Medulla oblongata (tissue), 1 donor: ENCODE results near the gene KDM4B.

Experiments
- DNase-seq: peaks from one replicate; pipeline ENCODE4 v3.0.0-alpha.2; 2015; ENCODE audit errors: extremely low spot score

The KDM4B gene

GRCh38 chr19:5120833-5121232, 151.9 kb downstream of the KDM4B start:
- DNase-seq: no peak

DNA sequence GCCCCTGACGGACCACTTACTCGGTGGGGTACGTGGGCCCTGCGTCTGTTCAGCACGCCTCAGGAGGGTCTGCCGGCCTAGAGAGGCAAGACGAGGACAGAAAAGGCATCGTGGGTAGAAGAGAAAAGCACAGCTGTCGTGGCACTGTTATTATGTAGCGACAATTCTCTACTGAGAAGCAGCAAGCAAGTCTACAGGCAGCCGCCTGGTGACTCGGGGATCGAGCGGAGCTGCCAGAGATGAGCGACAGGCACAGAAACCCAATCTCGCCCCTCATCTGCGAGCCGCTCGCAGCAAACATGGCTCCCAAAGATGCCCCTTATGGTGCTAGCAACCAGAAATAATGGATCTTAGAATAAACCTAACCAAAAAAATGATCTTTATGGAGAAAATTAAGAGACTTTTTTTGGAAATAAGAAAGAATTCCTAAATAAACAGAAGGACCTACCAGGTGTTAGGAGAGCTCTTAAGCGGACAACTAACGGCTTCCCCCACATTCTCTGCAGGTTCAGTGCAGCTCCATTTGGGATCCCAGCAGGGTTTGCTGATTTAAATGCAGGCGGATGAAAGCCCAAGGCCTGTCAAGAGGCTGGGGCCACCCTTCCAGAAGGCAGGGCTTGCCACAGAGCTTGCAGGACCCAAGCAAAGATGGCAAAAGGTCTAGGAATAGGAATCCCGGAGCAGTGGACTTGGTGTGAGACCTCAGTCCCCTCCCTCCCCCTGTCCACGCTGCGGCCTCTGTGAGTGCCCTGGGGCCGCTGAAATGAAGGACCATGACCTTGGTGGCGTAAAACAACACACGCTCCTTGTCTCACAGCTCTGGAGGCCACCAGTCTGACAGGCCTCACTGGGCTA, 152.6 kb downstream of the KDM4B start:
- no peak for DNase-seq

DNA sequence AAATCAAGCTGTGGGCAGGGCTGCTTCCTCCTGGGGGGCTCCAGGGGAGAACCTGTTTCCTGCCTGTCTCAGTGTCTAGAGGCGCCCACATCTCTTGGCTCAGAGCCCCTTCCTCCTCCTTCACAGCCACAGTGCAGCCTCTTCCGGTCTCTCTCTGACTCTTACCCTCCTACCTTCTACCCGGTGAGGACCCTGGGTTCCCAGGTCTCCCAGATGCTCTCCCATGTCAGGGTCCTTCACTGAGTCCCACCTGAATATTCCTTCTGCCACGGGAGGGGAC, 153.1 kb downstream of the KDM4B start:
- no peak for DNase-seq

- no peak for DNase-seq
Observed at GRCh38 chr19:5122671-5123409, 153.9 kb downstream of the KDM4B start.

DNA sequence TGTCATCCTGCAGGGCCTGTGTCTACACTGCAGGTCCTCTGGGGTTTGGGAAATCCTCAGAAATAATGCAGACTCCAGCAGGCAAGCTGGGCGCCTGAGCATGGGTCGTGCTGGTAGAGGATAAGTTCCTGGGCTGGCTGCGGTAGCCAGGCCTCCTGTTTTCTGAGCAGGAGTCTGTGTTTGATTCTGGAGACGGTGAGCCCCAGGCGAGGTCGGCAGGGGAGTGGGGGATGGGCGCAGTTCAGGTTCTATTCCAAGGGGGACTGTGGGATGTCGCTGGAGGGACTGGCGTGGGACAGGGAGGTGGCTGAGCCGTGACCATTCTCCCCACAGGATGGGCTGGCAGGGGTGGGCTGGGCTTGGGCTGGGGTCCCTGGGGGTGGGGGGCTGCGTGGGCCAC, 154.7 kb downstream of the KDM4B start:
- DNase-seq: no peak

DNA sequence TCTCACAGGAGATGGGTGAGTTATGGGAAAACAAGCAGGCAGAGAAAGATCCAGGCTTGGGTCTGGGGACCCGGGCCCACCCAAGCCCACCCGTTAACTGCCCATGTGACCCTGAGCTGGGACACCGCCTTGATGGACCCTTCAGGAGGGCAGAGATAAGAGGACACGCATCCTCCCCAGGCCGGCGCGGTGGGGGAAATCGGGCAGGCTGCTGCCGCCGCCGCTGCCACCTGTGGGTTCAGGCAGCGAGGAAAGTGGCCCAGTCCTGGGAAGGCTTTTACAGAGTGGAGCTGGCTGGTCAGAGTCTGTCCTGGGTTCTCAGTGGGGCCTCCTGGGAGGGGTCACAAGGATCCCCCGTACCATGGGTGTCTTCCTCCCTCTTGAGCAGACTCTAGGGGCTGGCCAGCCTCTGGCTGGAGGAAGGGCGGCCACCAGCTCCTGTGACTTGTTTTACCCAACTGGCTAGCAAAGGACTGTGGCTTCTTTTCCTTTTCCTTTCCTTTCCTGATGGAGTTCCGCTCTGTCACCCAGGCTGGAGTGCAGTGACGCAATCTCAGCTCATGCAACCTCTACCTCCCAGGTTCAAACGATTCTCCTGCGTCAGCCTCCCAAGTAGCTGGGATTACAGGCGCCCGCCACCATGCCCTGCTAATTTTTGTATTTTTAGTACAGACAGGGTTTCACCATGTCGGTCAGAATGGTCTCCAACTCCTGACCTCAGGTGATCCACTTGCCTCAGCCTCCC, 155.4 kb downstream of the KDM4B start:
- no peak for DNase-seq

DNA sequence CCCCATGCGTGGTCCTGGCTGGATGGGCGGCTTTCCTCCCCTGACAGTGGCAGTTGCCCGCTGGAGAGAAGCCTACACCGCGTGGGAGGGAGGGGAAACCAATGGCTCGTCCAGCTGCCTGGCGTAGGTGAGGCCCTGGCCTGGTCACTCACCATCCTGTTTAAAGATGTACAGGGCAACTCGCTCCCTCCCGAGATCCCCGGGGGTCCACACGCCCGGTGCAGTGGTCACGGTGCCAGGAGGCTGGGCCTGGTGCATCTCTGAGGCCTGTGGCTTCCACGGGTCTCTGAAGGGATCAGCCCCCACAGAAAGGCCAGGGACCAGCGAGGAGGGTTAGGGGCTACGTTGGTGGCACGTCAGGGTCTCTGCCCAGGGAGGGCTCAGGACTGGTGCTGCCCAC, 156.5 kb downstream of the KDM4B start:
- DNase-seq: no peak

DNA sequence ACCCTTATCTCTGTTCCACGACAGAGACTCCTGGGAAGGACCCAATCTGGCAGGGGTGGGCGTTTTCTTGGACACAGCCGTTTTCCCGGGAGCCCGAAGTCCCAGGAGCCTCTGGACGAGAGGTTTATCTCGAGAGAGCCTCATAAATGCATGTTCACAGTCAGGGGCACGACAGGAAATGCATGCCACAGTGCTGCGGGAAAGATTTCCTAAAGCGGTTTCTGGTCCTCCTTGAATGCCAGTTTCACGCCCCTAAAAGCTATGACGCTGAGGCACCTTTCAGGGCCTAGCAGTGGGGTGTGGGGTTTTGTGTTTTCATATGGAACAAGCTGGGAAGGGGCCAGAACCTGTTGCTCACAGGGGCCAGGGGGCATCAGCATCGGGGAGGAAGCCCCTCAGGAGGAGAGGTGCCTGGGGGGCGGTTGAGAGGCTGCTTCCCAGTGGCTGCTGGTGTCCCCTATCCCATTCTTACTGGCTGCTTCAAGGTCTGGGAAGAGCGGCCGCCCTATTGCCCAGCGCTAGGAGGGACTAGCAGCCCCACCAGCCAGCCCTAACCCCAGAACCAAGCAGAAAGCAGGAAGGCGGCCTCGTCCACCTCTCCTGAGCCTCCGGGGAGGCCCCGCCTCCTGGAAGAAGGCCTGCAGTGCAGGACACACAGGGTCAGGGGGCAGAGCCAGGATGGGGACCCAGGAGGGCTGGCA, 157.0 kb downstream of the KDM4B start:
- no peak for DNase-seq

DNA sequence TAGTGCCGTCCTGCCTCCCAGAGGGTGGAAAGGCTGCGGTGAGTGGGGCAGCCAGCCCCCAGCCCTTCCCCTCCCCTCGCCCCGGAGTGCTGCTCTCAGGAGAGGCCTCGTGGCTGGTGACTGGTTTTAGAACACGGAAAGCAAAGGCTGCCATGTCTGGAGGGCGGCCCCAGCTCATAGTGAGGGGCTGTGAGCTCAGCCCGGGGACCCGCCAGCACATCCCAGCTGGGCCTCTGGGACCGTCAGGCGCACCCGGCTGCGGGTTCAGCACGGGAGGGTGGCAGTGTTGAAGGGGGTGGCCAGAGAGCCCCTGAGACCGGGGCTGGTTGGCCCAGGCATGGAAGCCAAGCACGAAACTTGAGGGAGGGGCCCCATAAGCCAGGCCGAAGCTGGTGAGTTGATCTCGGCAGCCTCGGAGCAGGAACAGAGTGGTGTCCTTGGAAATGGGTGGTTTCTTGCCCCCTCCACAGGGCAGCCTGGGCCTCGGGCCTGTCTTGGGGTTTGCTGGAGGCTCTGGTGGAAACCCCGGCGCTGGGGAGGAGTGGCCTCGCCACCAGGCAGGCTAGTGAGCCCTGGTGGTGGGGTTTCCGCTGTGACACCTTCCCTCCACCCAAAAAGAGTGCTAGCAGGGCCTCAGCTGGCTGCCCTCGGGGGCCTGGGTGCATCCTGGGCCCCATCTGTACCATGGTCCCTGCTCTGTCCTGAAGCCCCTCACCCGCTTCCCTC, 157.7 kb downstream of the KDM4B start:
- DNase-seq: no peak

DNA sequence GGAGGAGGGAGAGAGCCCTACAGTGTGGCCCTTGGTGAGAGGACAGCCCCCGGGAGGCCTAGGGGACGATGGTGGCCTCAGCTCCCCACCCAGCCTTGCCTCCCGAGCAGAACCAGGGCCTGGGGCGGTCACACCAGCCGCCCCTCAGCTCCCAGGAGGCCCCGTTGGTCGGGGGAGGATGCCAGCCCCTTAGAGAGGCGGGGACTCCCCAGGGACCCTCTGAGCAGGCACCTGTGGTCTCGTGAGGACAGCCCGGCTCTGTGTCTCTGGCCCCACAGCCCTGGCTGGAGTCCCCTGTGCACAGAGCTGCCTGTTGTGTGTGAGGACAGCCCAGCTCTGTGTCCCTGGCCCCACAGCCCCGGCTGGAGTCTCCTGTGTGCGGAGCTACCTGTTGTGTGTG, 158.8 kb downstream of the KDM4B start:
- no peak for DNase-seq

DNA sequence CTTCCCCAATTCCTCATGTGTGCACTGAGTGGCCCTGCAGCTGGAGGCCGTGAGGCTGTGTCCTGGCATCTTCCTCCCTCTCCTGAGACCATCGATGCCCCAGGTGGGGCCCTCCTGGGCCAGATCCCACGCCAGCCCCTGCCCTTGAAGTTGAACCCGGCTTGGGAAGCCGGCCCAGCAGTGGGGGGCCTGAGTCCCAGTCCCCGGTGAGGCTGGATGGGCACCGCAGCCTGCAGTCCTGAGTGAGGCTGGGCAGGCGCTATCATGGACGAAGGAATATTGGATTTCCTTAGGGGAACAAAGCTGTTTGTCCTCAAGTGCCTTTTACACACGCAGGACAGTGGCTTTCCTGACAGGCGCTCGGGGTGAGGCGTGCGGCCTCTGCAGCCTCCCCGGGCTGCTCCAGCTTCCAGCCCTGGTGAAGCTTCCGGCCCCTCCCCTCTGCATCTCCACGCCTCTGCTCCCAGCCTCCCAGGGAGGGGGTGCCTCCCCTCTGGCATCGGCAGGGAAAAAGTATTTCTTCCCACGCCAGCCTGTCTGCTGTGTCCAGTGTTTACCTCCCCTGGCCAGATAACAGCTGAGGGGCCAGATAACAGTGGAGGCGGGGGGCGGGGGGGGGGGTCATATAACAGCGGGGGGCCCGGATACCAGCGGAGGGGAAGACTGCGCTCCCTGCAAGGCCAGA, 159.5 kb downstream of the KDM4B start:
- no peak for DNase-seq

GRCh38 chr19:5128936-5129389, 160.1 kb downstream of the KDM4B start:
- DNase-seq: no peak

DNA sequence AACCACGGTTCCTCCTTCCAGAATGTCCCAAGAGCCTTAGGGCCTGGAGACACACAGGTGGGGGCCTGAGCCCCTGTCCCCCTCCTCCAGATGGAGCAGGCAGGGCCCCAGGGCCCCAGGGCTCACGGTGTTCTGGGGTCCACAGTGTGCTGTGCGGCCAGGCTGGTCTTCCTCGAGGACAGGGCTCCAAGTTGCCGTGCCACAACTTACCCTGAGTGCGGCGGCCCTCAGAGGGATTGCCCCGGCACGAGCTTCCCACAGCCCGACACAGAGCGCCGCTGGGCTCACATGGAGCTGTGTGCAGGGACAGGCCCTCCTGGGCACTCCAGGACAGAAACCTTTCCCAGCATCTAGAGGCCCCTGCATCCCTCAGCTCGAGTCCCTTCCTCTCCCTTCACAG, 160.8 kb downstream of the KDM4B start:
- DNase-seq: no peak

GRCh38 chr19:5130371-5131030, 161.6 kb downstream of the KDM4B start:
- DNase-seq: no peak

DNA sequence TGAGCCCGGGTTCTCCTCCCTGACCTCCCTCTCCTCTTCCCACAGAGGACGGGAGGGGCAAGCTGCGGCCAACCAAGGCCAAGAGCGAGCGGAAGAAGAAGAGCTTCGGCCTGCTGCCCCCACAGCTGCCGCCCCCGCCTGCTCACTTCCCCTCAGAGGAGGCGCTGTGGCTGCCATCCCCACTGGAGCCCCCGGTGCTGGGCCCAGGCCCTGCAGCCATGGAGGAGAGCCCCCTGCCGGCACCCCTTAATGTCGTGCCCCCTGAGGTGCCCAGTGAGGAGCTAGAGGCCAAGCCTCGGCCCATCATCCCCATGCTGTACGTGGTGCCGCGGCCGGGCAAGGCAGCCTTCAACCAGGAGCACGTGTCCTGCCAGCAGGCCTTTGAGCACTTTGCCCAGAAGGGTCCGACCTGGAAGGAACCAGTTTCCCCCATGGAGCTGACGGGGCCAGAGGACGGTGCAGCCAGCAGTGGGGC, 162.2 kb downstream of the KDM4B start:
- DNase-seq: no peak

DNA sequence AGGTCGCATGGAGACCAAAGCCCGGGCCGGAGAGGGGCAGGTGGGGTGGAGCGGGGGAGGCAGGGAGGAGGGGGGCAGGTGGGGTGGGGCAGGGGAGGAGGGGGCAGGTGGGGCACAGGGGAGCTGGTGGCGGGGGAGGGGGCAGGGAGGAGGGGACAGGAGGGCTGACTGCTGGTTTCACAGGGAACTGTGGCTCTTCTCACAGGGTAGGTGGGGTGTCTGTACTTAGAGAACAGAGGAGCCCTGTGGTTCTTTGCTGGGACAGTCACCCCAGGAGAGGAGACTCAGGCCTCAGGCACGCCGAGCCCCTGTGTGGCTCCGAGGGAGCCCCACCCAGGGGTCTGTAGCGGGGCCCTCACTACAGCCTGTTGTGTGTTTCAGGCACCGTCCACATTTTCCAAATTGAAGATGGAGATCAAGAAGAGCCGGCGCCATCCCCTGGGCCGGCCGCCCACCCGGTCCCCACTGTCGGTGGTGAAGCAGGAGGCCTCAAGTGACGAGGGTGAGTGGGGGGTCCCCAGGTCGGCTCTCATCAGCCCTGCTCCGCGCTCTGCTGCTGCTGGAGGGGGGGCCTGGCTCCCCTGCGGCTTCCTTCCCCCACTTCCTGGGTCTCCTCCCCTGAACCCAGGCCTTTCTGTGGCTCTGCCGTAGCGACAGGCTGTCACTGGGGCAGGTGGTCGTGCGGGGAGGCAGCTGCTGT, 162.7 kb downstream of the KDM4B start:
- no peak for DNase-seq

DNA sequence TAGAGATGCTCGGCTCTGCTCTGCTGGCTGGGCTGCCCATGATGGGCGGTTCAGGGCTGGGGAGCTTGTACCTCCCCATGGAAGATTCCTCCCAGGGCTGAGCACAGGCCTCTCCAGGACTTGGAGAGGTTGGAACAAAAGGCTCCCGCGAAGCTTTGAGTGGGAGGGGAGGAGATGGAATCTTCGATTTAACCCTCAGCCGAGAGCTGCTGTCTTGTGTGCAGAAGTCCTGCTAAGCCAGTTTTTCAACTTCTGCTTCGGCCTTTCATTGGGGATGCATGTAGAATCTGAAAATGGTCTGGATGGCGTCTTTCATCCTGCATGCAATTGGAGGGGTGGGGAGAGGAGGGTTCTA, 163.3 kb downstream of the KDM4B start:
- DNase-seq: no peak

DNA sequence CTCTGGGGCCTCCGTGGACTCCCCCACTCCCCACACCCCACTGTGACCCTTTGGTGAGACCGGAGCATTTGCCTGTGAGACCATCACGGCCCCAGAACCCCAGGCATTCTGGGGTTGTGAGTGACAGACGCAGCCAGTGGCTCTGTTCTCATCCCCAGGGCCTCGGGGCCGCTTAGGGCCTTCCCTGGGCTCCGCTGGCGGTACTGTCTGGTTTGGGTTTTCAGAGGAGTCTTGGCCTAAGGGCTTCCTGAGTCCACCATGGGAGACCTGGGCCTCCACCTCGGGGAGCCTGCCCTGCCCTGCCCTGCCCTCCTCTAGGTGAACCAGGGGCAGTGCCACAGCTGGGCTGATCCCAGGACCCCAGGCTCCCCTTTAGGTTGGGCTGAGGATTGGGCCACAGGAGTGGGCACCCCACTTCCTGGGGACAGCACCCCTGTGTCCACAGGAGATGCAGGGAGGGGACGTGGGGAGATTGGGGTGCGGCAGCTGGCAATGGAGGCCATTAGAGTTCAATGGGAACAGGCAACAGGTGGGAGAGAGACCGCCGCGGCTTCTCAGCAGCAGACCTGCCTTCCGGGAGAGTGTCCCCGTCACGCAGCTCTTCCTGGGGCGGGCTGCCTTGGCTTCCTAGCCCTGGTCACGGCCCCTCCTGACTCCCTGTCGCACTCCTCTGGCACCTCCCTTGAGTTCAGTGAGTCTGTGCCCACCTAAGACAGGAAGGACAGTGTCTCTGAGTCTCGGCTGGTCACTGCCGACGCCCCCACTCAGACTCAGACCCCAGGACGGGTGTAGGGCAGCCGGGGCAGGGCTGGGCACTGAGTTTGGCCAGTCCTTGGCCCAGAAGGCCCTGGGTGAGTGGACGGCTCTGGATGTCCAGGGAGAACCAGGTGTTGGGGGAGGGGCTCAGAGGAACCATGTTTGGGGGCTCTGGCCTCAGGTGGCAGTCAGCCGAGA, 164.1 kb downstream of the KDM4B start:
- no peak for DNase-seq
